GM18526 (cell line): ENCODE data around the gene ABLIM1.

Source experiments
- POLR2A ChIP-seq: IDR thresholded peaks from 3 replicates; pipeline ENCODE4 v1.6.1; 2011; ENCODE audit not compliant: insufficient read length; ENCODE audit errors: extremely low read depth

ABLIM1 gene

DNA sequence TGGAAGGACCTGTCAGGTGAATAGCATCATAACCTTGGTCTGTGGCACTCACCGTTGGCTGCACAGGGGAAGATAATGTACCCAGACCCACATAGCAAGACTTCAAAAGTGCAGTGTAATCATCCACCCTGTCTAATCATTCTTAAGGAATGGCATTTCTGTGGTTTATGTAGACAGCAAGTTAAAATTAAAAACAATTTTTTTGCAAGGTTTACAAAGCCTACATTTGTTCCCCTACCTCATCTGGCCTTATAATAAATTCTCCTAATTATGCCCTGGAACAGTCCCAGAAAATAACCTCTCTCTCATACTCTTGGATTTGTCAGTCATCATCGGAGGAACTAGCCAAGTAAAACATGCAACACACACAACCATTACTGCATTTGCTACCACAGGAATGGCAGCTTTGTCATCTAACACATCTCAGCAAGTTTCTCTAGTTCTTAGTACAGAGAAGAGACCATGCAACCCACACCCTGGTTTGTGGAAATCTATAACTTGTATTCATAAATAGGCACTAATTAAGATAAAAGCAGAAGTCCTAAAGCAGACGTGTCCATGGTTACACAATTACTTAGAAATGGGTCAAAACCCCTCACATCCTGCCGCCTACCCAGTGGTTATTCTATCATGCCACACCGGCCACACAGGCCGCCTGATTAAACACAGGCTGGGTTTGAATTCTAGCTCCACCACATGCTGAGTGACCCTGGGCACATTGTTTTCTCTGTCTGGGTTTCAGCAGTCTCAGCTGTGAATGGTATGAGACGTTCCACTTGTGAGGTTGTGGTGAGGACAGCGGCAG is 19.1 kb downstream of the ABLIM1 start:
- no peak for TF ChIP-seq POLR2A

DNA sequence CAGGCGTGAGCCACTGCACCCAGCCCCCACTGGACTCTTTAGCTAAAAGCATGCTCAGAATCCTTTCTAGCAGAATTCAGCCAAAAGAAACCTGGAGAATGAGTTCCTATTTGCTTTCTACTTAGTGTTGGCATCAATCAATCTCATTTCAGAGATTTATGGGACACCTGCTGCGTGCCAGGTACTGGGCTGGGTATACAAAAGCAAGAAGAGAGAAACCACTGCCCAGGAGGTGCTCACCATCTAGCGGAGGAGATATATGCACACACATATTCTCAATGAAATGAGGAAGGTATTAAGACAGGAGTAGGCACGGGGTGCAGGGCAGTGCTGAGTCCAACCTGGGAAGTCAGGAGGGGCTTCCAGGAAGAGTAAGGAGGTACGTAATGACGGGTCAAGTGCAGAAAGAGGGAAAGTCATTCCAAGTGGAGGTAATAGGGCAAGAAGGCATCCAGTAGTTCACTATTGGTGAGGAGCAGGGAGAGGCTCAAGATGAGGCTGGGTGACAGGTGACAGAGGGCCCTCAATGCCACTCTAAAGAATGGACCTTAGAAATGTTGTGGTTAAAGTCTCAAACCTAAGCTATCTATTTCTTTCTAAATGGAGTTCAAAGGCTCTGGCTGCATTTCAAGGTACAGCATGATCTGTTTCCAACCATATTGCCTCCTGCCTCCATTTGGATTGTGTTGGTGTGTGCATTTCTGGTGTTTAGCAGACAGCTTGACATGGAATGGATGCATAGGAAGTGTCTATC is 22.1 kb downstream of the ABLIM1 start:
- no peak for TF ChIP-seq POLR2A

DNA sequence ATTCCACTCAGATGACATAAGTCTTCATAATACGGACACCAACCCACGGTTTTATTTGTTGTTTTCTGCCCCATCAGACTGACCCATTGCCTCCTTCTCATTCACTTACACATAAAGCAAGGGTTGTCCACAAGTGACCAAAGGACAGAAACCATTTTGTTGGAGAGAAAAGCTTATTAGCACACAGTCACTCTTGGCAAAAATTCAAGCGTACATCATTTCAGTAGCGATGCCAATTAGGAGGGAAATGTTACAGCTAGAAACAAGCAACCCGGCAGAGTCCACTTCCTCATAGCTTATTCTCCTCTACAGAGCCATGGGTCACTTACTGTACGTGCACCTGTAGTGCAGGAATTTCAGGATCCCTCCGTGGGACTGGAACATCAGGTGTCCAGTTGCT is 23.0 kb downstream of the ABLIM1 start:
- no peak for TF ChIP-seq POLR2A

DNA sequence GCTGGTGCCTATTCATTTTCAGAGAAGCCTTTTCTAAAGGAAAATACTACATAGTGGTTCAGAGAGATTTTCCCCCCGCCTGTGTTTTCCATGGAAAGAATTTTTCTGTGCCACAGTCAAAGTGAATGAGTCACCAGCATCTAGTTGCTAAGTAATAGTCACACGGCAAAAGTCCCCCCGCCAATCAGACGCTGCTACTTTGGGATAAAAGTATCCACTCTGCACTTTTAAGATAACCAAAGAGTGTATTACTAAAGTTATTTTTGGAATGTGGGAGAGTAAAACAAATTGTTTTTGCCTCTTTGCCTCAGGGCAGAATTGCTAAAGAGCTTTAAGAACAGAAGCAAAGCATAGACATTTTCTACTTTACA is 23.5 kb downstream of the ABLIM1 start:
- TF ChIP-seq POLR2A, result no peak

DNA sequence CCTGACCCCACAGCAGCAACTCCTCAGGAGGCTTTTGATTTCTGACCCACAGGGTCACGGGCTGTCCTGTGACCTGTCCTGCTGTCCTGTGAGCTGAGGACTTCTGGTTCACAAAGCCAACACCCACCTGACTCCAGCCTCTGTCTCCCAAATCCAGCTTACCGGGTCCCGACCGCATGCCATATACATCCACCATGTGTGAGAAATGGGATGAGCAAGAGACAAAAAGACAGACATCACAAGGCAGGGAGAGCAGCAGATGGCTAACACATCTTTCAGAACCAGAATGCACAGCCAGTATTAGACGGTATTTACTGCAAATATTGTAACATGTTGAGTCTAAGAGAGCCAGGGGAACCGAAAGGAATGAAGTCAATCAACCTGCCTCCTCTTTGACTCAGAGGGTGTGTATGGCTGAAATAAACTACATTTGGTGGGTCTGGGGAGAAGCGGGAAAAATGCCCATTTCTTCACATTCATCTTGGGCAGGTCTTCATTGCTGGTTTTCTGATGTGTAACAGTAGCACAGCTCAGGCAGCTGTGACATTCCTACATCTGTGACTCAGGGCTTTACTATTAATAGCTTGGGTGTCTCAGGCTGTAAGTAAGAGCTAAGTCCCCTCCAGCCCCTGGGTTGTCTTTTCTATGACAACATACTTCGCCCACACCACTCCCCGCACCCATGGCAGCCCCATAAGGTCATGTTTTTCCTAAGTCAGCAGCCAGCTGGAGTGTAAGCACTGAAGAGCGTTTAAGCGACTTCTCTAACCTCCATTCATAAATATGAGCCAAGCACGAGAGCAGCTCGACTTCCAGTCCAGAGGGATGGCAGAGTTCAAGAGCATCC is 25.0 kb downstream of the ABLIM1 start:
- TF ChIP-seq POLR2A, result no peak

DNA sequence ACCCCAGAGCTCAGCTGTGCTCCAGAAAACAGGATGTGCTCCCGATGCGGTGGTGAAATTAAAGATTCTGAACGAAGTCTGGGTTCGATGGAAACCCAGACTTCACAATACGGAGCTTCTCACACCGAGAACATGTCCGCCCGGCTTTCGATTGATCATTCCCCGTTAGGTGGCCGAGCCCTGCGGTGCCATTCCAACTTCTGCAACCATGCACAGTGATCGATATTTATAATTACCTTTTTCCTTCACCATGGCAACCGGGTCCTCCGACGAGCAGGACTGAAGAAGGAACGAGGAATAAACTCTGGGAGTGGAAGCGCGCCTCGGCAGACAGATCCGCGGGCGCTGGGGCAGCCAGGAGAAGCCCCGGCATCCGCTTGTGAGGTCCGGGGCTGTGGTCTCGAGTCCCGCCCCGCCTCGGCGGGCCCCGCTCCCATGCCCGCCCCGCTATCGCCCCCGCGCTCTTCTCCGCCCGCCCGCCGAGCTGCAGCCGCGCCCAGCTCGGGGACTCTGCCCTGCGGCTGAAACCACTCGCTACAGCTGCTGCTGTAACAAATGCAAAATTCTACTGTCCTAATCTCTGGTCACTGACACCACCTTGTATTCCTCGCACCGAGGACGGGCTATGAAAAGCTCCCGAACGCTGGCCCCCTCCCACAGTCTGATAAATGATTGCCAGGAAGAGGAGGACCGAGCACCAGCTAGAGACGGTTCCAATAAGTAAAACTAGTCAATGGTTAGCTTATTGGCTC is 26.2 kb downstream of the ABLIM1 start:
- TF ChIP-seq POLR2A, result no peak

DNA sequence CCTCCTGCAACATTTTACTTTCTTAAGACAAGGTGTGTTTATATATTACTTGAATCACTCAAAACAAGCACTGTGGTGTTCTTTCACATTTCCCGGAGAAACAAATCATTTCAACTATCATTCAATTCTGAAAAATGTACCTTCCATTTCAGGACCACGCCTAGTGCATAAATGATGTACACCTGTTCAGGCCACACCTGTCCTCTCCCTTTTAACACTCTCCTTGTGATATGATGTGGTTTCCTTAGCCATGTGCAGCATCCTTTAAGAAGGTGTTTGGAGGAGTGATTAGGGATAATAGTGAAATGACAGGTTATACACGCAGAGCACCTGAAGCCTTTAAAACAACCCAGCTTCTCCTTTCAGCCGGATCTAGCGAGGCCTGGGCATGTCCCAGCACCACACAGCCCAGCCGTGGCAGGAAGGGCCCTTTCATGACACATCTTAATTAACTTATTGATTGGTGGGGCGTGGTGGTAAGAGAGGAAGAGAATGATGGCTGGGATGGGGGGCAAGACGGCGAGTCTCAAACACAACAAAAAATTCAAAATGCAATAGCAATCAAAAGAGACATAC is 26.9 kb downstream of the ABLIM1 start:
- no peak for TF ChIP-seq POLR2A

DNA sequence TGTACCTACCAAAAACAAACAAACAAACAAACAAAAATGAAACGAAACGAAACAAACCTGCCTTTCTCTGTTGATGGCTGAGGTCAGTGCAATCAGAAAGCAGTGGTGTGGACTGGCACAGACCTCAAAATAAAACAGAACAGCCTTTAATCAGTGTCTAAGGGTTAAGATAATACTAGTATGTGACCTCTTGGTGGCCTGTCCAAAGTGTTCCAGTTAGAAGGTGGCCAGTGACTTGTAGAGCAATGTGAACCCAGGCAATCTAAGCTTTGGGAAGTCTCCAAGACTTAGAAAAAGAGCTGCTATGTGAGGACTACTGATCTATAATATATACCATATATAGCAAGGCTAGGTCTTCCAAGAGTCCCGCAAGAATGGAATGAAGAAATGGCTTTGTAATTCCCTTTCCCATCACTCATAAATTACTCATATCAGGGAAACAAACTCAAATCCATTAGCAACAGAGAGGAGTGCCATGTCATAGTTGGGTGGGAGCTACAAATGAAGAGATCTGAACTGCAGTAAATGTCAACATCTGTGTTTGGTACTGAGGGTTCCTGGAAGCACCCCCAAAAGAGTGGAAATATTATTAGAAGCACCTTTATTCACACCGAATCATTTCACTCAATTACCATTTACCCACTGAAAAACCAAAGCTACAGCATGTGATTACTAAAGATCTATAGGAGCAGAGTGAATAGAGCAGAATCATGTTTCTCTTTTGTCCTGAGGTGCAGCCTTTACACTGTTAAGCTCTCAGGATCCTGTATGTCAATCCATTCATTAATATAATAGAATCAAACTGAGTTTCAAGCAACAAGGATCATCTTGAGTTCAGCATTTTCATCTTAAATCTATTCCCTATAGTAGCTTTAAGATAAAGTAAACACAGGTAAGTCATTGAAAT is 28.0 kb downstream of the ABLIM1 start:
- no peak for TF ChIP-seq POLR2A

DNA sequence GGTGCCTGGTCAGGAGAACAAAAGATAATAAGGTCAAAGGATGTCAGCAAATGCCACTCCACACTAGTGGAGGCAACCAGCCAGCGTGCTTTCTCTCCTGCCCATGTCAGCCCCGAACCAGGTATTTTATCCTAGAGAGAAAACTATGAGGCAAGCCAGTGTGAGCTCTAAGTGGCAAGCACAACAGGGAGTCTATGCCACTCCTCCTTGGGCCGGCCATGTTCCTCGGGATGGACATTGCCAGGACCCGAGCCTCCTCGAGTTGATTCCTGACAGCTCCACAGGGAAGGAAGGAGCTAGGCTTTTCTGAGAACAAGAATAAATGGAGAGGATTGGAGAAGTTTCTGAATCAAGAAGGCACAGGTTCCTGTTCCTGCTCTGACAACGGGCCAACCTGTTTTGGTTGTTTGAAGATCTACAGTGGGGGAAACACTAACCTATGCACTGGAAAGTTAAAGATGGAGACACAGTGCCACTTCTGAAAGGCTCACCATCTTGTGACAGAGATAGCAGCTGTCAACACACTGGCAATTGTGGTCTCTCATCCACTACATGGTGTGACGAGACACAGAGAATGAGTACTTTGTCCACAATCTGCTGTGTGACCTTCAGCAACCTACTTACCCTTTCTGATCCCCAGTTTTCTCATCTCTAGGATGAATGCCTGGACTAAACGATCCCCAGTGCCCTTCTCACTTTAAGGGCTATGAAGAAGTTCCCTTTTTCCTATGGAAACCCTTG is 28.8 kb downstream of the ABLIM1 start:
- TF ChIP-seq POLR2A, result no peak

DNA sequence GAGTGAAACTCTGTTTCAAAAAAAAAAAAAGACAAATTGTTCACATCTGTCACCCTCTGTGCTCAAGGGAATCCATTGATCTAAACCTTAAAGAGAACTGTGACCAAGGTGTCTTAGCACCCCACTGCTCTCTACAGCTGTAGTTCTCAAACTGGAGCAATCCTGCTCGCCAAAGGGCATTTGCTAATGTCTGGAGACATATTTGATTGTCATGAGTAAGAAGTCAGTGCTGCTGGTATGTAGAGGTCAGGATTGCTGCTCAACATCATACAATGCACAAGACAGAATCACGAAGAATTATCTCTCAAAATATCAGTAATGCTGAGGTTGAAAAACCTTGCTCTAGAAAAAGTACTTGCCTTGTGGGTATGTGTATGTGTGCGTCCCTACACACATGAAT is 30.0 kb downstream of the ABLIM1 start:
- TF ChIP-seq POLR2A, result no peak

DNA sequence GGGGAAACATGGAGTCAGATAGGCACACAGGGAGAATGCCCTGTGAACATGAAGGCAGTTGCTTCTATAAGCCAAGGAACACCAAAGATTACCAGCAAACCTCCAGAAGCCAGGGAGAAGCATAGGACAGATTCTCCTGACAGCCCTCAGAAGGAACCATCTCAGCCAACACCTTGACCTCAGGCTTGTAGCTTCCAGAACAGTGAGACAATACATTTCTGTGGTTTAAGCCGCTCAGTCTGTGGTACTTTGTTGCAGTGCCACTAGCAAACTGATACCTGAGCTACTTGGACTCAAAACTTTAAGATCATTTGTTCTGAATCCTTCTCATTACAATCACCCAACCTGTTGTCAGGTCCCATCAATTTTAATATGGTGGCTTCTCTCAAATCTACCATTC is 31.2 kb downstream of the ABLIM1 start:
- no peak for TF ChIP-seq POLR2A

DNA sequence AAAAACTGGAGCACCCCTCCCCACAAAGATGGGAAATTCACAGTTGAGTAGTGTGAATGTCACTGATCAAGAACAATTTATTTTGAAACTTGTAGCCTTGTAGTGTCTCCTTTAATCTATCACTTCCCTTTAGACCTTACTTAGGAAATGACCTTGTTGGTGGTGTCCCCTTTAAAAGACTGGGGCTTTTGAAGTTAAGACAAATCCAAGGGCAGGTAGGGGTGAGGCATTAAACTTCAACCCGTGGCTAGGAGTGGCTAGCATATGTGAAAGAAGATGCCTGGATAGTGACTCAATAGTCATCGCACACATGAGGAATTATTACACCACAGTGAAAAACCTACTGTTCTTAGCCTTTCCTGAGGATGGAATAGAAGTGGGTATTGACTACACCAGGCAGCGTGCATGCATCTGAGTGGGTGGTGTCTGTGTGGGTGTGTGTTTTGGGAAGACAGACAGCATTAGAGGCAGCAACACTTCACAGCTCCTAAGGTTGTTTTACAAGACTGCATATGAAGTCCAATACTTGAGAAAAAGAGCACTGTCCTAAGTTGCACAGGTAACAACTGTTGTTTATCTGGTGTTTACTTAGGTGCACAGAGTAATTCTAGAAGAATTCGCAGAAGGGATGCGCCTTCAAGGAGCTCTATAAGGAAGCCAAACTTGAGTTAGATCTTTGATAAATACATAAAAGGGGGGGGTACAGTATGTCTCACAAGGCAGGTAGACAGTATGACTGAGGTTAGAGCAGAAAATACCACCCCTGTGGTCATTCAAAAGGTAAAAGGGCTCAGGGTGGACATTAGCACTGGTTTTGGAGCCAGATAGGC is 32.9 kb downstream of the ABLIM1 start:
- TF ChIP-seq POLR2A, result no peak
